ENCODE measurements around the gene TBCK.

- TF ChIP-seq, protein P1, sequence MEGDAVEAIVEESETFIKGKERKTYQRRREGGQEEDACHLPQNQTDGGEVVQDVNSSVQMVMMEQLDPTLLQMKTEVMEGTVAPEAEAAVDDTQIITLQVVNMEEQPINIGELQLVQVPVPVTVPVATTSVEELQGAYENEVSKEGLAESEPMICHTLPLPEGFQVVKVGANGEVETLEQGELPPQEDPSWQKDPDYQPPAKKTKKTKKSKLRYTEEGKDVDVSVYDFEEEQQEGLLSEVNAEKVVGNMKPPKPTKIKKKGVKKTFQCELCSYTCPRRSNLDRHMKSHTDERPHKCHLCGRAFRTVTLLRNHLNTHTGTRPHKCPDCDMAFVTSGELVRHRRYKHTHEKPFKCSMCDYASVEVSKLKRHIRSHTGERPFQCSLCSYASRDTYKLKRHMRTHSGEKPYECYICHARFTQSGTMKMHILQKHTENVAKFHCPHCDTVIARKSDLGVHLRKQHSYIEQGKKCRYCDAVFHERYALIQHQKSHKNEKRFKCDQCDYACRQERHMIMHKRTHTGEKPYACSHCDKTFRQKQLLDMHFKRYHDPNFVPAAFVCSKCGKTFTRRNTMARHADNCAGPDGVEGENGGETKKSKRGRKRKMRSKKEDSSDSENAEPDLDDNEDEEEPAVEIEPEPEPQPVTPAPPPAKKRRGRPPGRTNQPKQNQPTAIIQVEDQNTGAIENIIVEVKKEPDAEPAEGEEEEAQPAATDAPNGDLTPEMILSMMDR (IDR thresholded peaks at IDR 0.05 in 2 of 3, conservative IDR thresholded peaks at IDR 0.05 in 1 of 3; ENCODE audit: borderline replicate concordance in 1 of 3, insufficient read depth in 1 of 3, low read depth in 2 of 3, low read length in 2 of 3), result no peak
- TF ChIP-seq CEBPB (IDR thresholded peaks at IDR 0.05; ENCODE audit: low read depth), result no peak
- no peak for TF ChIP-seq POLR2A (IDR thresholded peaks at IDR 0.05; ENCODE audit: borderline replicate concordance, extremely low read depth, insufficient read depth, insufficient read length)
- no peak for TF ChIP-seq EZH2 (IDR thresholded peaks at IDR 0.05)
- TF ChIP-seq, protein P2, sequence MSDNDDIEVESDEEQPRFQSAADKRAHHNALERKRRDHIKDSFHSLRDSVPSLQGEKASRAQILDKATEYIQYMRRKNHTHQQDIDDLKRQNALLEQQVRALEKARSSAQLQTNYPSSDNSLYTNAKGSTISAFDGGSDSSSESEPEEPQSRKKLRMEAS (IDR thresholded peaks at IDR 0.05), result no peak
- no peak for TF ChIP-seq RAD21 (IDR thresholded peaks at IDR 0.05; ENCODE audit: low read depth)
- TF ChIP-seq FOSL1 (IDR thresholded peaks at IDR 0.05; ENCODE audit: low read depth), result no peak
- TF ChIP-seq ZFX (IDR thresholded peaks at IDR 0.05), result no peak
- no peak for TF ChIP-seq EGR1 (IDR thresholded peaks at IDR 0.05; ENCODE audit: low read depth)
Measured at GRCh38 chr4:106160560-106160959, 155.4 kb downstream of the TBCK start.
